Peyer's patch (tissue), 4 donors: ENCODE data around the gene MEF2C.

ENCODE experiments used
- POLR2A ChIP-seq, 2 donors: fragments of 450-650 bp; IDR thresholded peaks; one replicate each; pipeline ENCODE4 v1.5.1; 2017; ENCODE audit warnings: antibody characterized with exemption in 2 of 2, mild to moderate bottlenecking in 2 of 2, moderate library complexity in 2 of 2
- TF ChIP-seq, protein P1 (sequence below), 6 experiments: fragments of 450-650 bp in 4 of 6; fragments of 200-600 bp in 2 of 6; sonication (generic) in 1 of 6; IDR thresholded peaks; one replicate each; pipeline ENCODE4 v1.5.1; 2017 to 2019; ENCODE audit warnings: antibody characterized with exemption in 6 of 6, mild to moderate bottlenecking in 3 of 6, moderate library complexity in 1 of 6

GRCh38 chr5:88729829-88730182 is 153.2 kb downstream of the MEF2C start:
- TF ChIP-seq, protein P1, sequence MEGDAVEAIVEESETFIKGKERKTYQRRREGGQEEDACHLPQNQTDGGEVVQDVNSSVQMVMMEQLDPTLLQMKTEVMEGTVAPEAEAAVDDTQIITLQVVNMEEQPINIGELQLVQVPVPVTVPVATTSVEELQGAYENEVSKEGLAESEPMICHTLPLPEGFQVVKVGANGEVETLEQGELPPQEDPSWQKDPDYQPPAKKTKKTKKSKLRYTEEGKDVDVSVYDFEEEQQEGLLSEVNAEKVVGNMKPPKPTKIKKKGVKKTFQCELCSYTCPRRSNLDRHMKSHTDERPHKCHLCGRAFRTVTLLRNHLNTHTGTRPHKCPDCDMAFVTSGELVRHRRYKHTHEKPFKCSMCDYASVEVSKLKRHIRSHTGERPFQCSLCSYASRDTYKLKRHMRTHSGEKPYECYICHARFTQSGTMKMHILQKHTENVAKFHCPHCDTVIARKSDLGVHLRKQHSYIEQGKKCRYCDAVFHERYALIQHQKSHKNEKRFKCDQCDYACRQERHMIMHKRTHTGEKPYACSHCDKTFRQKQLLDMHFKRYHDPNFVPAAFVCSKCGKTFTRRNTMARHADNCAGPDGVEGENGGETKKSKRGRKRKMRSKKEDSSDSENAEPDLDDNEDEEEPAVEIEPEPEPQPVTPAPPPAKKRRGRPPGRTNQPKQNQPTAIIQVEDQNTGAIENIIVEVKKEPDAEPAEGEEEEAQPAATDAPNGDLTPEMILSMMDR (IDR thresholded peaks at IDR 0.05): no peak
- no peak for TF ChIP-seq POLR2A (IDR thresholded peaks at IDR 0.05)
